GM19239 (cell line): Measurements from ENCODE around the gene FAM181A.

Experiments
- DNase-seq: peaks from one replicate; pipeline ENCODE4 v3.0.0; 2011; ENCODE audit warnings: low spot score; ENCODE audit not compliant: insufficient read length
- FAIRE-seq: peaks from 2 replicates; lab custom pipeline; 2011; peaks lifted over from hg19 to GRCh38; lab: Jason Lieb, UNC

The FAM181A gene

GRCh38 chr14:93960108-93960475 lies 32.9 kb downstream of the FAM181A start:
- DNase-seq (no peak), FAIRE-seq (peak; percentile 35)

GRCh38 chr14:93960774-93961438 lies 33.8 kb downstream of the FAM181A start:
- no peak for FAIRE-seq
- no peak for DNase-seq

GRCh38 chr14:93961620-93962019 lies 34.5 kb downstream of the FAM181A start:
- FAIRE-seq (no peak), DNase-seq (no peak)

- peak; percentile 53 for DNase-seq
- FAIRE-seq, result peak; percentile 99
These were observed 35.8 kb downstream of the FAM181A start for GRCh38 chr14:93962701-93963601.

- DNase-seq (no peak), FAIRE-seq (no peak)
These were observed 36.5 kb downstream of the FAM181A start for GRCh38 chr14:93963692-93964091.

- DNase-seq (no peak), FAIRE-seq (no peak)
These were observed 37.1 kb downstream of the FAM181A start for GRCh38 chr14:93964281-93964680.

GRCh38 chr14:93964820-93965286 lies 37.7 kb downstream of the FAM181A start:
- no peak for FAIRE-seq

GRCh38 chr14:93965287-93965821 lies 38.2 kb downstream of the FAM181A start:
- FAIRE-seq, result no peak
- no peak for DNase-seq

More at GRCh38 chr14:93964820-93965286, 37.7 kb downstream of the FAM181A start:
- no peak for DNase-seq

- FAIRE-seq (no peak), DNase-seq (no peak)
These were observed 38.9 kb downstream of the FAM181A start for GRCh38 chr14:93965946-93966474.

- FAIRE-seq (peak; percentile 95), DNase-seq (peak; percentile 39)
These were observed 40.6 kb downstream of the FAM181A start for GRCh38 chr14:93967637-93968250.

GRCh38 chr14:93969082-93969828 lies 42.1 kb downstream of the FAM181A start:
- DNase-seq (no peak), FAIRE-seq (peak; percentile 59)

- no peak for FAIRE-seq
- no peak for DNase-seq
These were observed 43.4 kb downstream of the FAM181A start for GRCh38 chr14:93970585-93970964.

GRCh38 chr14:93970965-93971634 lies 44.0 kb downstream of the FAM181A start:
- peak; percentile 97 for FAIRE-seq
- DNase-seq, result no peak

GRCh38 chr14:93971635-93972027 lies 44.5 kb downstream of the FAM181A start:
- DNase-seq, result no peak
- FAIRE-seq, result no peak

GRCh38 chr14:93972618-93973205 lies 45.6 kb downstream of the FAM181A start:
- DNase-seq, result no peak
- FAIRE-seq, result peak; percentile 11

- no peak for DNase-seq
- FAIRE-seq, result no peak
These were observed 46.5 kb downstream of the FAM181A start for GRCh38 chr14:93973607-93974006.

- no peak for DNase-seq
- no peak for FAIRE-seq
These were observed 47.2 kb downstream of the FAM181A start for GRCh38 chr14:93974299-93974698.

GRCh38 chr14:93974833-93975232 lies 47.7 kb downstream of the FAM181A start:
- DNase-seq (no peak), FAIRE-seq (no peak)
